IMR-90 (cell line): Measurements from ENCODE around the gene SLC2A6. TPM values are rescaled to one million over a fixed set of nuclear protein-coding genes. Genes with fewer than 3 reads are reported as not detected.

Experiments
- ATAC-seq: fragments of 200-7000 bp; cut with Tn5 transposase; 2 replicates; pipeline ENCODE4 v1.9.1; 2020; ENCODE audit warnings: low read depth, mild to moderate bottlenecking, moderate library complexity
- BruUV-seq: library from RNA; stranded (reverse); fragments of 400-500 nt; replicated peaks from 2 replicates; lab custom pipeline; 2021; lab: Mats Ljungman, UMichigan
- CTCF ChIA-PET: fragments of 300-600 bp; formaldehyde crosslinking; extraction: SDS; loops from one replicate; lab custom pipeline; 2021; ENCODE audit warnings: antibody characterized with exemption; lab: Yijun Ruan, JAX
- POLR2A ChIA-PET: fragments of 300-600 bp; sonication (Branson Sonifier 250); formaldehyde crosslinking; loops from one replicate; lab custom pipeline; 2022; ENCODE audit warnings: antibody characterized with exemption; ENCODE audit not compliant: unreplicated experiment; lab: Charles Lee
- DNase-seq: peaks from one replicate; pipeline ENCODE4 v3.0.0; 2013
- H2AFZ ChIP-seq: replicated peaks from 2 replicates; pipeline ENCODE3; 2013; ENCODE audit warnings: low read length, mild to moderate bottlenecking; ENCODE audit not compliant: poor library complexity
- H2AK5ac ChIP-seq: 2 replicates; pipeline ENCODE4 v1.6.1; 2013; ENCODE audit warnings: low read depth, low read length, inconsistent platforms
- H2AK9ac ChIP-seq: replicated peaks from 2 replicates; pipeline ENCODE3; 2013; ENCODE audit warnings: mild to moderate bottlenecking, low read depth, low read length, moderate library complexity; ENCODE audit not compliant: poor library complexity
- H2BK120ac ChIP-seq: 2 replicates; pipeline ENCODE4 v1.6.1; 2013; ENCODE audit warnings: low read depth, low read length, inconsistent platforms
- H2BK15ac ChIP-seq: 3 replicates; pipeline ENCODE4 v1.6.1; 2013; ENCODE audit warnings: low read depth, low read length, inconsistent platforms
- H2BK20ac ChIP-seq: 2 replicates; pipeline ENCODE4 v1.6.1; 2013; ENCODE audit warnings: low read depth, mild to moderate bottlenecking, inconsistent platforms, low read length, moderate library complexity
- H2BK5ac ChIP-seq: 2 replicates; pipeline ENCODE4 v1.6.1; 2013; ENCODE audit warnings: mild to moderate bottlenecking, low read depth, low read length, inconsistent platforms; ENCODE audit not compliant: poor library complexity, severe bottlenecking
- H3K14ac ChIP-seq: replicated peaks from 2 replicates; pipeline ENCODE4 v1.6.1; 2013; ENCODE audit warnings: low read depth, low read length, inconsistent platforms
- H3K18ac ChIP-seq: 2 replicates; pipeline ENCODE4 v1.6.1; 2013; ENCODE audit warnings: low read depth, low read length, control low read depth
- H3K23ac ChIP-seq: 2 replicates; pipeline ENCODE4 v1.6.1; 2013; ENCODE audit warnings: low read depth, low read length, inconsistent platforms
- H3K27ac ChIP-seq: 2 replicates; pipeline ENCODE4 v1.5.1; 2013; ENCODE audit warnings: mild to moderate bottlenecking, control low read depth, low read length; ENCODE audit not compliant: insufficient read depth
- H3K27me3 ChIP-seq: 2 replicates; pipeline ENCODE4 v1.6.1; 2013; ENCODE audit warnings: low read length; ENCODE audit not compliant: control insufficient read depth, insufficient read depth
- H3K36me3 ChIP-seq: 2 replicates; pipeline ENCODE4 v1.6.1; 2013; ENCODE audit warnings: low read length, mixed read lengths; ENCODE audit not compliant: control insufficient read depth, insufficient read depth
- H3K4ac ChIP-seq: 2 replicates; pipeline ENCODE4 v1.6.1; 2013; ENCODE audit warnings: low read depth, low read length, inconsistent platforms
- H3K4me1 ChIP-seq: 2 replicates; pipeline ENCODE4 v1.6.1; 2013; ENCODE audit warnings: low read length, mixed read lengths; ENCODE audit not compliant: control insufficient read depth, insufficient read depth
- H3K4me2 ChIP-seq: 2 replicates; pipeline ENCODE4 v1.6.1; 2013; ENCODE audit warnings: low read depth, mild to moderate bottlenecking, control low read depth, low read length, moderate library complexity
- H3K4me3 ChIP-seq: 2 replicates; pipeline ENCODE4 v1.5.1; 2013; ENCODE audit warnings: low read depth, mild to moderate bottlenecking, control low read depth, low read length, moderate library complexity; ENCODE audit not compliant: insufficient read depth
- H3K56ac ChIP-seq: 2 replicates; pipeline ENCODE4 v1.6.1; 2013; ENCODE audit warnings: low read length, inconsistent platforms; ENCODE audit not compliant: insufficient read depth; ENCODE audit errors: extremely low read depth
- H3K79me1 ChIP-seq, 2 experiments: 2 replicates each; pipeline ENCODE4 v1.6.1; 2013; ENCODE audit warnings: low read length in 2 of 2, inconsistent platforms in 1 of 2, low read depth in 1 of 2
- H3K9ac ChIP-seq: 2 replicates; pipeline ENCODE4 v1.6.1; 2013; ENCODE audit warnings: low read depth, low read length, control low read depth
- H3K9me1 ChIP-seq: 2 replicates; pipeline ENCODE4 v1.6.1; 2013; ENCODE audit warnings: low read length, inconsistent platforms; ENCODE audit not compliant: insufficient read depth
- H3K9me3 ChIP-seq: 2 replicates; pipeline ENCODE4 v1.6.1; 2013; ENCODE audit warnings: low read length; ENCODE audit not compliant: control insufficient read depth, insufficient read depth
- H4K20me1 ChIP-seq: 2 replicates; pipeline ENCODE4 v1.6.1; 2013; ENCODE audit warnings: low read length, inconsistent platforms; ENCODE audit not compliant: insufficient read depth
- H4K5ac ChIP-seq: 2 replicates; pipeline ENCODE4 v1.6.1; 2013; ENCODE audit warnings: mild to moderate bottlenecking, low read depth, low read length, control low read depth
- H4K8ac ChIP-seq, 2 experiments: 2 replicates each; pipeline ENCODE4 v1.6.1; 2013; ENCODE audit warnings: low read depth in 2 of 2, low read length in 2 of 2, control low read depth in 1 of 2, inconsistent platforms in 1 of 2
- H4K91ac ChIP-seq: 2 replicates; pipeline ENCODE4 v1.6.1; 2013; ENCODE audit warnings: low read depth, low read length, inconsistent platforms; ENCODE audit not compliant: insufficient read depth
- BHLHE40 ChIP-seq: fragments of 150-350 bp; IDR thresholded peaks from 2 replicates; pipeline ENCODE4 v1.6.1; 2016; ENCODE audit warnings: mild to moderate bottlenecking, low read depth, low read length
- CEBPB ChIP-seq: IDR thresholded peaks from 2 replicates; pipeline ENCODE4 v1.6.1; 2012; ENCODE audit warnings: low read depth, low read length, improper control_type of control experiment
- CHD1 ChIP-seq: IDR thresholded peaks from 2 replicates; pipeline ENCODE4 v1.6.1; 2012; ENCODE audit warnings: low read depth, low read length, improper control_type of control experiment
- CTCF ChIP-seq: conservative IDR thresholded peaks from 2 replicates; pipeline ENCODE4 v1.5.1; 2012; ENCODE audit warnings: mild to moderate bottlenecking, low read depth, low read length, improper control_type of control experiment
- ELK1 ChIP-seq: fragments of 150-350 bp; IDR thresholded peaks from 2 replicates; pipeline ENCODE4 v1.6.1; 2016; ENCODE audit warnings: low read depth, mild to moderate bottlenecking, low read length, moderate library complexity, borderline replicate concordance
- MAFK ChIP-seq: IDR thresholded peaks from 2 replicates; pipeline ENCODE4 v1.6.1; 2012; ENCODE audit warnings: low read depth, low read length, improper control_type of control experiment
- MXI1 ChIP-seq: IDR thresholded peaks from 2 replicates; pipeline ENCODE4 v1.6.1; 2012; ENCODE audit warnings: low read depth, mild to moderate bottlenecking, low read length, moderate library complexity, borderline replicate concordance
- NFE2L2 ChIP-seq: fragments of 150-350 bp; IDR thresholded peaks from 2 replicates; pipeline ENCODE4 v1.6.1; 2016; ENCODE audit warnings: low read depth, mild to moderate bottlenecking, low read length
- POLR2A ChIP-seq: IDR thresholded peaks from 2 replicates; pipeline ENCODE4 v1.6.1; 2012; ENCODE audit warnings: mild to moderate bottlenecking, low read depth, low read length
- RAD21 ChIP-seq: IDR thresholded peaks from 2 replicates; pipeline ENCODE4 v1.6.1; 2012; ENCODE audit warnings: low read length, improper control_type of control experiment
- RCOR1 ChIP-seq: IDR thresholded peaks from 2 replicates; pipeline ENCODE4 v1.6.1; 2012; ENCODE audit warnings: mild to moderate bottlenecking, low read length, improper control_type of control experiment; ENCODE audit not compliant: insufficient replicate concordance
- RFX5 ChIP-seq: IDR thresholded peaks from 2 replicates; pipeline ENCODE4 v1.8.0; 2012; ENCODE audit warnings: low read depth, mild to moderate bottlenecking, low read length, moderate library complexity
- SMC3 ChIP-seq: fragments of 150-350 bp; IDR thresholded peaks from 2 replicates; pipeline ENCODE4 v1.6.1; 2016; ENCODE audit warnings: low read depth, mild to moderate bottlenecking, antibody characterized with exemption, low read length, moderate library complexity
- WGBS, 2 experiments: methylation state at CpG; one replicate each; pipeline versions ENCODE4 v1.1.5 to v1.1.7; 2013; ENCODE audit warnings: missing lambda C conversion rate in 2 of 2; ENCODE audit not compliant: insufficient read length in 1 of 2; ENCODE audit errors: extremely low coverage in 2 of 2; 5-methylcytosine and 5-hydroxymethylcytosine counted together
- dilution Hi-C: fragments of 300-500 bp; cut with HindIII; formaldehyde crosslinking; loops from one replicate; pipeline ENCODE4 v1.14.3; 2018; ENCODE audit warnings: low sequenced_read_pairs; ENCODE audit not compliant: unreplicated experiment
- in situ Hi-C: fragments of 300-500 bp; cut with MboI; formaldehyde crosslinking; loops from 3 replicates; pipeline ENCODE4 v1.14.3; 2019; ENCODE audit warnings: low sequenced_read_pairs, inconsistent platforms, mixed read lengths
- intact Hi-C: fragments of 100-400 bp; cut with micrococcal nuclease; formaldehyde crosslinking; loops from 2 replicates; pipeline ENCODE4 v1.10.0; 2022
- polyA plus RNA-seq, 3 experiments: library from polyadenylated mRNA; depleted of rRNA; stranded (reverse); fragments of >200 nt; gene quantifications; 2 replicates each; pipeline ENCODE4 v1.2.3, GENCODE V29; 2012; ENCODE audit warnings: low replicate concordance in 1 of 3
- total RNA-seq: library from RNA; depleted of rRNA; stranded (reverse); fragments of >200 nt; gene quantifications from 2 replicates; pipeline ENCODE4 v1.2.3, GENCODE V29; 2012

SLC2A6 gene
- total and polyA plus RNA-seq, 2 of the 4 experiments (the other 2 are of a cell fraction) = 2.9 to 8.5 TPM

GRCh38 chr9:133468374-133468773, 10.5 kb downstream of the SLC2A6 start:
- Histone ChIP-seq H3K79me1 (no peaks in the 10 kb centered on the region; a peak in 1 of 4 replicates), H4K91ac (no peak overlapping the region), H4K8ac (no peak overlapping the region), H2AK9ac (no peak overlapping the region), H2BK15ac (no peak overlapping the region), H3K9ac (no peak overlapping the region), H3K14ac (no peak overlapping the region), H2AFZ (no peak overlapping the region), H4K5ac (no peak overlapping the region), H3K27me3 (no peaks in the 10 kb centered on the region), H2BK120ac (no peak overlapping the region), H3K36me3 (peaks cover 9% of the 10 kb centered on the region), H3K4me3 (no peak overlapping the region), H3K27ac (no peak overlapping the region), H3K9me3 (no peaks in the 10 kb centered on the region), H3K23ac (no peak overlapping the region), H2BK20ac (no peak overlapping the region), H2AK5ac (no peak overlapping the region), H3K18ac (no peak overlapping the region), H2BK5ac (no peak overlapping the region), H3K56ac (no peak overlapping the region), H3K4me1 (no peaks in the 10 kb centered on the region), H3K4ac (no peak overlapping the region), H4K20me1 (no peaks in the 10 kb centered on the region), H3K9me1 (no peaks in the 10 kb centered on the region), H3K4me2 (no peak overlapping the region)
- TF ChIP-seq MAFK = no peak
- TF ChIP-seq RAD21 = no peak
- no peak for TF ChIP-seq MXI1
- TF ChIP-seq SMC3 = no peak
- TF ChIP-seq RCOR1 = no peak
- no peak for TF ChIP-seq NFE2L2
- no peak for TF ChIP-seq BHLHE40
- TF ChIP-seq CHD1 = no peak
- TF ChIP-seq ELK1 = no peak
- no peak for TF ChIP-seq POLR2A
- TF ChIP-seq RFX5 = no peak
- no peak for TF ChIP-seq CEBPB
- no peak for TF ChIP-seq CTCF
- POLR2A ChIA-PET = no interaction called here
- no CpG with 5 or more reads among the region's 11 CpGs for WGBS, 2 experiments
- no TSS peak for BruUV-seq
- CTCF ChIA-PET = no interaction called here
- intact Hi-C loops = no loop called here
- dilution Hi-C loops = no loop called here
- ATAC-seq (no peak), DNase-seq (no peak)
- in situ Hi-C loops = no loop called here
